ENCODE data around the gene RASSF6.

- TF ChIP-seq CTCF (IDR thresholded peaks at IDR 0.05): no peak
- TF ChIP-seq ZFX (IDR thresholded peaks at IDR 0.05; ENCODE audit: borderline replicate concordance): no peak
These were observed 13.7 kb downstream of the RASSF6 start for GRCh38 chr4:73606465-73606974.
